OCI-LY7 (cell line): ENCODE results near the gene HCRTR1.

Experiments
- CTCF ChIP-seq: fragments of 200-600 bp; sonication (generic); conservative IDR thresholded peaks from 2 replicates; pipeline ENCODE4 v1.5.1; 2014; ENCODE audit warnings: mild to moderate bottlenecking, antibody characterized with exemption, low read length, moderate library complexity, mixed read lengths
- EZH2phosphoT487 ChIP-seq: fragments of 200-600 bp; sonication (generic); IDR thresholded peaks from 2 replicates; pipeline ENCODE4 v1.6.1; 2018; ENCODE audit warnings: low read depth, borderline replicate concordance, mild to moderate bottlenecking, mixed run types, antibody characterized with exemption, low read length, moderate library complexity, mixed read lengths

GRCh38 chr1:31586376-31587327 lies 30.8 kb upstream of the HCRTR1 start:
- TF ChIP-seq CTCF (no peak), EZH2phosphoT487 (no peak)
